ENCODE data around the gene ABCB6. TPM values are rescaled to one million over a fixed set of nuclear protein-coding genes. Genes with fewer than 3 reads are reported as not detected.

Gene ABCB6
- polyA plus RNA-seq, 1 donor, result 43.7 TPM

GRCh38 chr2:219252900-219253752, 34.4 kb upstream of the ABCB6 start, which contains the start of gene TUBA4B:
TSS of gene TUBA4B (plus strand) at chr2:219253243. CDS start at chr2:219253408, 165 bp downstream.
- H3K27me3 ChIP-seq (ENCODE audit: control insufficient read depth, insufficient read depth, low read length), result peaks cover 46% of the 10 kb centered on the region
- H3K36me3 ChIP-seq (ENCODE audit: control insufficient read depth, insufficient read depth, low read length), result peaks cover 11% of the 10 kb centered on the region
- H3K4me1 ChIP-seq (ENCODE audit: control insufficient read depth, insufficient read depth, low read length), result peaks cover 48% of the 10 kb centered on the region
- peak within 1 kb of the TSS; percentile 45 for H3K4me3 ChIP-seq (ENCODE audit: low read length)
- H3K9me3 ChIP-seq (ENCODE audit: control insufficient read depth, low read depth, low read length), result no peaks in the 10 kb centered on the region
- no CpG with 5 or more reads among the region's 49 CpGs for WGBS (ENCODE audit: insufficient coverage, low lambda C conversion rate)
- peak within 1 kb of the TSS; percentile 15 for H3K27ac ChIP-seq (ENCODE audit: low read length)
- peak in 1 of 2 donors; percentile 49 for DNase-seq

- WGBS (ENCODE audit: insufficient coverage, low lambda C conversion rate), result no CpG with 5 or more reads among the region's 9 CpGs
- H3K36me3 ChIP-seq (ENCODE audit: control insufficient read depth, insufficient read depth, low read length), result peaks cover 17% of the 10 kb centered on the region
Measured at GRCh38 chr2:219252570-219252899, 33.8 kb upstream of the ABCB6 start.

GRCh38 chr2:219252084-219252483, 33.3 kb upstream of the ABCB6 start:
- WGBS (ENCODE audit: insufficient coverage, low lambda C conversion rate), result no CpG with 5 or more reads among the region's 5 CpGs
- H3K27me3 ChIP-seq (ENCODE audit: control insufficient read depth, insufficient read depth, low read length), result peaks cover 46% of the 10 kb centered on the region
- H3K9me3 ChIP-seq (ENCODE audit: control insufficient read depth, low read depth, low read length), result no peaks in the 10 kb centered on the region
- H3K27ac ChIP-seq (ENCODE audit: low read length), result no peak overlapping the region
- peaks cover 59% of the 10 kb centered on the region for H3K4me1 ChIP-seq (ENCODE audit: control insufficient read depth, insufficient read depth, low read length)
- peak overlapping the region; percentile 45 for H3K4me3 ChIP-seq (ENCODE audit: low read length)
- H3K36me3 ChIP-seq (ENCODE audit: control insufficient read depth, insufficient read depth, low read length), result peaks cover 18% of the 10 kb centered on the region
- DNase-seq, result no peak

More at GRCh38 chr2:219252570-219252899, 33.8 kb upstream of the ABCB6 start:
- no peaks in the 10 kb centered on the region for H3K9me3 ChIP-seq (ENCODE audit: control insufficient read depth, low read depth, low read length)
- H3K4me1 ChIP-seq (ENCODE audit: control insufficient read depth, insufficient read depth, low read length), result peaks cover 54% of the 10 kb centered on the region
- no peak overlapping the region for H3K27ac ChIP-seq (ENCODE audit: low read length)
- H3K27me3 ChIP-seq (ENCODE audit: control insufficient read depth, insufficient read depth, low read length), result peaks cover 46% of the 10 kb centered on the region
- DNase-seq, result peak in 1 of 2 donors; percentile 19
- H3K4me3 ChIP-seq (ENCODE audit: low read length), result peak overlapping the region; percentile 45

- no peak overlapping the region for H3K27ac ChIP-seq (ENCODE audit: low read length)
- 60% methylated on average over 1 of the region's 6 CpGs for WGBS (ENCODE audit: insufficient coverage, low lambda C conversion rate)
- peaks cover 62% of the 10 kb centered on the region for H3K4me1 ChIP-seq (ENCODE audit: control insufficient read depth, insufficient read depth, low read length)
- H3K36me3 ChIP-seq (ENCODE audit: control insufficient read depth, insufficient read depth, low read length), result peaks cover 18% of the 10 kb centered on the region
- H3K27me3 ChIP-seq (ENCODE audit: control insufficient read depth, insufficient read depth, low read length), result peaks cover 46% of the 10 kb centered on the region
- no peak for DNase-seq
- no peaks in the 10 kb centered on the region for H3K9me3 ChIP-seq (ENCODE audit: control insufficient read depth, low read depth, low read length)
- H3K4me3 ChIP-seq (ENCODE audit: low read length), result no peak overlapping the region
Measured at GRCh38 chr2:219251656-219252055, 32.9 kb upstream of the ABCB6 start.

- Histone ChIP-seq H3K27me3 (ENCODE audit: control insufficient read depth, insufficient read depth, low read length) (peaks cover 33% of the 10 kb centered on the region), H3K4me3 (ENCODE audit: low read length) (no peak overlapping the region), H3K9me3 (ENCODE audit: control insufficient read depth, low read depth, low read length) (no peaks in the 10 kb centered on the region), H3K36me3 (ENCODE audit: control insufficient read depth, insufficient read depth, low read length) (peaks cover 18% of the 10 kb centered on the region), H3K27ac (ENCODE audit: low read length) (peak overlapping the region; percentile 93), H3K4me1 (ENCODE audit: control insufficient read depth, insufficient read depth, low read length) (peaks cover 71% of the 10 kb centered on the region)
- no CpG with 5 or more reads among the region's 22 CpGs for WGBS (ENCODE audit: insufficient coverage, low lambda C conversion rate)
- DNase-seq, result no peak
Measured at GRCh38 chr2:219250049-219250781, 31.5 kb upstream of the ABCB6 start.

- Histone ChIP-seq H3K27me3 (ENCODE audit: control insufficient read depth, insufficient read depth, low read length) (peaks cover 25% of the 10 kb centered on the region), H3K9me3 (ENCODE audit: control insufficient read depth, low read depth, low read length) (no peaks in the 10 kb centered on the region), H3K27ac (ENCODE audit: low read length) (peak overlapping the region; percentile 93), H3K4me3 (ENCODE audit: low read length) (no peak overlapping the region), H3K4me1 (ENCODE audit: control insufficient read depth, insufficient read depth, low read length) (peaks cover 71% of the 10 kb centered on the region), H3K36me3 (ENCODE audit: control insufficient read depth, insufficient read depth, low read length) (peaks cover 18% of the 10 kb centered on the region)
- WGBS (ENCODE audit: insufficient coverage, low lambda C conversion rate), result no CpG with 5 or more reads among the region's 7 CpGs
- peak; percentile 91 to 96 for DNase-seq
Measured at GRCh38 chr2:219249203-219249980, 30.6 kb upstream of the ABCB6 start.

- Histone ChIP-seq H3K27me3 (ENCODE audit: control insufficient read depth, insufficient read depth, low read length) (peaks cover 19% of the 10 kb centered on the region), H3K4me1 (ENCODE audit: control insufficient read depth, insufficient read depth, low read length) (peaks cover 71% of the 10 kb centered on the region), H3K9me3 (ENCODE audit: control insufficient read depth, low read depth, low read length) (no peaks in the 10 kb centered on the region), H3K27ac (ENCODE audit: low read length) (peak overlapping the region; percentile 93), H3K36me3 (ENCODE audit: control insufficient read depth, insufficient read depth, low read length) (peaks cover 18% of the 10 kb centered on the region), H3K4me3 (ENCODE audit: low read length) (no peak overlapping the region)
- no peak for DNase-seq
- WGBS (ENCODE audit: insufficient coverage, low lambda C conversion rate), result no CpG with 5 or more reads among the region's 2 CpGs
Measured at GRCh38 chr2:219248845-219249202, 30.1 kb upstream of the ABCB6 start.

GRCh38 chr2:219247678-219248642, 29.2 kb upstream of the ABCB6 start:
- Histone ChIP-seq H3K4me3 (ENCODE audit: low read length) (no peak overlapping the region), H3K27me3 (ENCODE audit: control insufficient read depth, insufficient read depth, low read length) (peaks cover 11% of the 10 kb centered on the region), H3K27ac (ENCODE audit: low read length) (peak overlapping the region; percentile 93), H3K4me1 (ENCODE audit: control insufficient read depth, insufficient read depth, low read length) (peaks cover 67% of the 10 kb centered on the region), H3K9me3 (ENCODE audit: control insufficient read depth, low read depth, low read length) (no peaks in the 10 kb centered on the region), H3K36me3 (ENCODE audit: control insufficient read depth, insufficient read depth, low read length) (peaks cover 18% of the 10 kb centered on the region)
- DNase-seq, result no peak
- WGBS (ENCODE audit: insufficient coverage, low lambda C conversion rate), result no CpG with 5 or more reads among the region's 17 CpGs

- DNase-seq, result no peak
- Histone ChIP-seq H3K9me3 (ENCODE audit: control insufficient read depth, low read depth, low read length) (no peaks in the 10 kb centered on the region), H3K4me3 (ENCODE audit: low read length) (no peak overlapping the region), H3K4me1 (ENCODE audit: control insufficient read depth, insufficient read depth, low read length) (peaks cover 54% of the 10 kb centered on the region), H3K36me3 (ENCODE audit: control insufficient read depth, insufficient read depth, low read length) (peaks cover 18% of the 10 kb centered on the region), H3K27ac (ENCODE audit: low read length) (no peak overlapping the region), H3K27me3 (ENCODE audit: control insufficient read depth, insufficient read depth, low read length) (no peaks in the 10 kb centered on the region)
- no CpG with 5 or more reads among the region's 10 CpGs for WGBS (ENCODE audit: insufficient coverage, low lambda C conversion rate)
Measured at GRCh38 chr2:219246559-219246958, 27.8 kb upstream of the ABCB6 start.

All from large intestine (tissue), 3 donors.